Erythroblast (primary cell): ENCODE results near the gene NCOA7.

Experiments
- GATA1 ChIP-seq: IDR thresholded peaks from 2 replicates; pipeline ENCODE4 v1.6.1; 2011; ENCODE audit warnings: low read depth, mild to moderate bottlenecking, control low read depth, low read length, moderate library complexity
- POLR2A ChIP-seq: IDR thresholded peaks from 2 replicates; pipeline ENCODE4 v1.6.1; 2011; ENCODE audit warnings: mild to moderate bottlenecking, low read length

DNA sequence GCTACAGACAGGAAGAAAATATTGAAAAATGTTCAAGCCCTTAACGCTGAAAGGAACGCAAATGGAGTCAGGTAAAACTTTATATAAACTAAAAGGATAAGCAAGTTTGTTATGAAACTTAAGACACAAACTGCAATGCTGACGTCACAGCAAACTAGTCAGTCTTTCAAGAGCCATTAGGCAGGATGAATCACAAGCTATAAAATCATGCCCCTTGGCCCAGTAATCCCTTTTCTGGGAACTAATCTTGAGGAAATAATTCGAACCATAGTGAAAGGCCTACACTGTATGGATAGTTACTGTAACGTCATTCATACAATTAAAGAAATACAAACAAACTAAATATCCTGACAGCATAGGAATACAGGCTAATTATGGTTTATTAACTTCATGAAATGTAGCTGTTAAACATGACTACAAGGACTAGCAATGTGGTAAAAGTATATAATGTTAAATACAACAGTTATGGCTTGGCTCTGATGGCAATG lies 123.1 kb downstream of the NCOA7 start:
- TF ChIP-seq POLR2A (no peak), GATA1 (no peak)
